Dedifferentiated amniotic fluid mesenchymal stem cell (primary cell): ENCODE results near the gene PLA2R1.

Source experiments
- DNase-seq: peaks from one replicate; pipeline ENCODE4 v3.0.0-alpha.2; 2016; ENCODE audit errors: extremely low spot score

PLA2R1 gene

DNA sequence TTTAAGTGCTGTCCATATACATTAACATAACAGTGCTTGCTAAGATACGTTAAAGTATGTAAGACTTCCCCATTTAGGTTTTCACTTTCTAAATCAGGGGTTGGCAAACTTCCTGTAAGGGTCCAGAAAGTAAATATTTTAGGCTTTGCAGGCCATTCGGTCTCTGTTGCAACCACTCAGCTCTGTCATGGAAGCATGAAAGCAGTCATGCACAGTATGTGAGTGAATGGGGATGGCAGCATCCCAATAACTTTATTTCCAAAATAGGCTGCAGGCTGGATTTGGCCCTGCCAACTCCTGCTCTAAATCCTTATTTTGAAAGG lies 128.7 kb downstream of the PLA2R1 start:
- no peak for DNase-seq

DNA sequence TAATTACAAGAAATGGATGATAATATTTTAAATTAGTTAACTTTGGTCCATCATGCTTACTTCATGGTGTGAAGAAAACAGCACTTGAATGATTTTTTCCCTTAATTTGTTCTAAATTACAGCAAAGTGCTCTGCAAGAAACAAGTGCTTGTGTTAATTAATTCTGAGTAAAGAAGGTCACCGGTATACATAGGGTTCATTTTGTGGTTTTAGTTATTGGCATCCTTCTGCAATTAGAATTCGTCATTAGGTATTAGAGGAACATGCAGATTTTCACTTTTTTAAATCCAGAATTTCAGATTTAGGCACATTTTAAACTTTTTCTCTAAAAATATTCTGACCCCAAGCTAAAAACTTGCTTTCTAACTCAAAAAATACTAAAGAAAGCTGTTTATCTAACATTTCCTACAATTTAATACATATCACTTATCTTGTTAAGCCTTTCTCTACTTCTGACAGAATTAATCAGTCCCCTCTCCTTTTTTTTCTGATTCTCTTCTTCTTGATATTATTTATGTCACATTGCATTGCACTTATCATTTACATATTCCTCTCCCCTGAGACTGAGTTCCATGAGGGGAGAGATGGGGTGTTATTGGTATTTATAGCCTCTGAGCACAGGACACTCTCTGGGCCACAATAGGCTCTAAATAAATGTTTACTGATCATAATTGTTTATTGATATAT lies 129.2 kb downstream of the PLA2R1 start:
- DNase-seq = no peak

DNA sequence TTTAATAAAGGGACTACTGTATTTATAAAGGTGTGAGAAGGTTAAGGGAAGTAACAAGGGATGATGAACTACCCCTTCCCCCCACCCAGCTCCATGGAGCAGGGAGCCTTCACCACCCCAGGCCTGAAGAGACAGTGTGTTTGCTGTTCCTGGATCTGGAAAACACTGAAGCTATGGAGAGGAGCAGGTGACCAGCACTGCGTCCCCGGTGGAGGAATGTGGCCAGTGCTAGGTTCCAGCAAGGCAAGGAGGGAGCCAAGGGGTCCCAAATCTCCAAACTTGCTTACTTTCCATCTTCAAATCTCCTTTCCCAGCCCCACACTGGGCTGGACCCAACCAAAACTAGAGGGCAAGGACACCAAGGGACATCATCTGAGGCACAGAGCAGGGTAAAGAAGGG lies 135.7 kb downstream of the PLA2R1 start:
- no peak for DNase-seq

DNA sequence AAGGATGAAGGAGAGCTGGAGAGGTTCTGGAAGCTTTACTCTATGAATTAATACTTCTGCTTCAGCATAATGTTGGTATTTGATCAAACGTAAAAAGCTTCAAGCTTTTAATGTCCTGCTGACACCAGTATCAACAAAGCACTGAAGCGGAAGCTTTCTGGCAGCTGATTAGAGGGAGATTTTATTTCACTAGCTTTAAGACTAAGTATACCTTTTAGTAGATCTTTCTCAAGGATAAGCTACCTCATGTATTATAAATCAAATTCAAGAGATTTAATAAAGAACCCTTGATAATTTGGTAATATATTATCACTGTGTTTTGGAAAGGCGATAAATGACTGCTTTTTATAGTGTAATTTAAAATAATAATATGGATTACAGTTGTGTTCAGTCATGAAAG lies 136.4 kb downstream of the PLA2R1 start:
- no peak for DNase-seq

DNA sequence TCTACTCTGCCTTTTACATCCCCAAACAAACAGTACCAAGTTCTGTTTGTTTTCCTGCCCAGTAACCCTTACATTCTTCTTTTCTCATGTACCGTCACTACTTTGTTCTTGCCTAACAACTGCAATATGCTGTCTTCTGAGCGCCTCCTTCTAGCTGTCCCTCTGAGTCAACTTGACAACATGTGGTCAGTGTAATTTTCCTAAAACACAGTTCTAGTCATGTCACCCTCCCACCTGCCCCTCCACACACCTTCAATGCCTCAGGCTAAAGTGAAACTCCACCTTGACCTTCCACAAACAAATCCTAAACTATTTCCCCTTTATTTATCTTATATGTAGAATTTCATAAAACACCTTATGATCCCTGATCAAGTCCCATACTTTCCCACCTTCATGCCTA lies 139.9 kb downstream of the PLA2R1 start:
- DNase-seq = no peak

DNA sequence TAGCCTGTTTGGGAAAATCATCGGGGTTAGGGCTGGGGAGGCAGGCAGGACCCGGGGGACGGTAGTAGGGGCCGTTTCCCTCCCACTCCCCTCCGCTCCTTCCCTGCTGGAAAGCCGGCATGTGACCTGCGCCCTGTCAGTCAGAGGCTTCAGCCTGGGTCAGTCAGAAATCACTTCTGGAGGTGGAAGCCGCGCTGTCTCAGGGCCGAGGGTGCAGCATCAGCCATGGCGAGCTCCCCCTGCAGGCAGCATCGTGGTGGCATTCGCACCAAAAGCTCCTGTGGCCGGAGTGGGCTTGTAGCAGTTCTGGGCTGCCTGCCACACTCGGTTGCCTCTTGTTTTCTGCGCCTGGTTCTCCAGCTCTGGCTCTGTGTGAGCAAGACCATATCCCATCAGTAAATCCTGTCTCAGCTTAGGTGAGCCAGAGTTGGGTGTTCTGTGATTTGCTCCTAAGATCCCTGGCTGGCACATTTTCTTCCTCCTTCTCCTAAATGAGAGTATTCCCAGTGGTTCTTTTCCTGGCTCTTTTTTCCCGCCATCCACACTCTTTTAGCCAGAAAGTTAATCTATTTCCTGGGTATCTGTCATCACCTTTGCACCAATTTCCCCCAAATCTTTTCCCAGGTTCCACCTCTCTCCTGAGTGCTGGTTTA lies 140.5 kb downstream of the PLA2R1 start:
- no peak for DNase-seq

DNA sequence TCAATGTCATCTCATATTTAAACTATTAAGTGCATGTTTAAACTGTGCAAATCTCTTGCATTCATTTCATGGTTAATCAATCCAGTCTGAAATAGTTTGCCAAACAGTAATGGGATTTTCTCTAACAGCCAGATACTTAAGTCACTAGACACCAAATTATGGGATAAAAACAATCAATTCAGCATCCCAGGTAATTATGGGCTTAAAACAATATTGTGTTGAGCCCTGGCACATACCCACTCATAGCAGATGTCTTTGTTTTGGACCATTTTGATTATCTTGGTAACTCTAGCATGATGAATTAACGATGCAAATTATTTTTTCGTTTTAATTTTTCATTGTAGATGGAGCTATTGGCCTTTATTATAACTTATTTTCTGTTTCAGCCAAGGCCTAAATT lies 145.9 kb downstream of the PLA2R1 start:
- no peak for DNase-seq

DNA sequence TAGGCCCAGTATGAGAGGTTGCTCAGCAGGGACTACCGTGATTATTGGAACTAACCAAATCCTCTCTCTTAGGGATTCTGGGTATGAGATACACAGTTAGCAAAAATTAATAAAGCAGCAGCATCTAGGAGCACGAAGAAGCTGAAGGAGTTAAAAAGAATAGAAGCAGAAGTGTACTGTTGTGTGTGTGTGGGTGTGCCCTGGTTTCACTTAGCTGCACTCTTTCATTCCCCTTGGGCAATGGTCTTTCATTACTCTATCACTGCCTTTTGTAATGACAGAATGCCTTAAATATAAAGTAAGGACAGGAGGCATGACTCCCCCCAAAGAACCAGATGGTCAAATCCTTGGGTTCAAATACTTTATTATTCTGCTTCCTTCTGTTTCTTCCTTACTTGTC lies 148.5 kb downstream of the PLA2R1 start:
- no peak for DNase-seq

DNA sequence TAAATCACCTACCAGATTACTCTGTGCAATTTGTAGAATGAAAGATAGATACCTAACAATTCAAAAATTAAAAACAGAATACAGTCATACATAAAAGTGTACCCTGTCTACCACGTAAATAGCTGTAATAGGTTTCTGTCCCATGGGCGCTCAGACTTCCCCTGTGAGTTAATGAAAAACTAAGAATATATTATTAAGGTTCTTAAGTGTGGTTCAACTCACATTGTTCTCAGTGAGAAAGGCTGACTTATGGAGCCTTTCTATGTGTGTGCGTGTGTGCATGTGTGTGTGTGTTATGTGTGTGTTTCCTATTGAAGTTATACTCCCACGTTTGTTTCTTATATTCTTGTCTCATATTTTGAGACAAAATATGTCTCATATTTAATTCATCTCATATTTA lies 149.8 kb downstream of the PLA2R1 start:
- DNase-seq = no peak

DNA sequence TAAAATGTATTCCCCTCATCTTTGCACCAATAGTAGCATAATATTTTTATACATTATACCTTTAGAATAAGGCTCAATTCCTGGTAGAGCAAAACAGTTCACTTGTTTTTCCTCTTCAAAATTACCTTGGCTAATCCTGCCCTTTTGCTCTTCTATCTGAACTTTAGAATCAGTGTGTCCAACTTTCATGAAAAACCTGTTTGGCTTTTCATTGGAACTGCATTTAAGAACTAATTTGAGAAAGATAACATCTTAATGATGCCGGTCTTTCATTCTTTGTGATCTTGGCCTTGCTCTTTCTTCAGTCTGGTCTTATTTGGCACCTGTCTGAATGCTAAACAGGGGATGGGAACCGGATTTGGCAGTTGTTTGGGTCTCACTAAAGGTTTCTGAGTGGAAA lies 151.5 kb downstream of the PLA2R1 start:
- no peak for DNase-seq

DNA sequence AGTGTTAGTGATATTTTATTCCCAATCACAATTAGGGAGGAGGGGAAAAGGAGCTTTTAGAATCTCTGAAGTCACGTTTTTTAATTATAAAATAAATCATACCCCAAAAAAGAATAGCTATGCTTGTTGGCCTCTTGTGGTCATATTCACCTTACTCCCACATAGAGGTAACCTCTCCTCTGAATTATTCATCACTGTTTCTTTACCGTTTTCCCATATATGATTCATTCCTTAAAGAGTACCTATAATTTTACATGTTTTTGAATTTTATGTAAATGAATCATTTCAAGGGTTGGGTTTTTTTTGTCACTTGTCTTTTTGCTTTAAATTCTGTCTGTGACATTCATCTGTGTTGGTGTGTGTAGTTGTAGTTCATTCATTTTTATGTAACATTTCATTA lies 153.8 kb downstream of the PLA2R1 start:
- no peak for DNase-seq

DNA sequence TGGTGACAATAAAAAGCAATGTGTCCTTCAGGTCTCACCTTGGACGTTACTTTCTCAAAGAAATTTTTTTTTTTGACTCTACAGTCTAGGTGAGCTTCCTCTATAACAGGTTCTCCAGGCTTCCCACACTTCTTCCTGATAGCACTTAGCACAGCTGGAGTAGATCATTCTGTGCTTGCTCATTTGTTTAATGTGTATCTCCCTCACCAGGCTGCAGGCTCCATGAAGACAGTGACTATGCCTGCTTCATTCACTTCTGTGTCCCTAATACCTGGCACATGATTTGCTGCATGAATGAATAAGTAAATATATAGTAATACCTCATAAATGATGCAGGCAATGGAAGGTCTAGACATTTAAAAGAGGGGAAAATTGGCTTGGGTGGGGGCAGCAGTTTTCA lies 154.5 kb downstream of the PLA2R1 start:
- DNase-seq = no peak

DNA sequence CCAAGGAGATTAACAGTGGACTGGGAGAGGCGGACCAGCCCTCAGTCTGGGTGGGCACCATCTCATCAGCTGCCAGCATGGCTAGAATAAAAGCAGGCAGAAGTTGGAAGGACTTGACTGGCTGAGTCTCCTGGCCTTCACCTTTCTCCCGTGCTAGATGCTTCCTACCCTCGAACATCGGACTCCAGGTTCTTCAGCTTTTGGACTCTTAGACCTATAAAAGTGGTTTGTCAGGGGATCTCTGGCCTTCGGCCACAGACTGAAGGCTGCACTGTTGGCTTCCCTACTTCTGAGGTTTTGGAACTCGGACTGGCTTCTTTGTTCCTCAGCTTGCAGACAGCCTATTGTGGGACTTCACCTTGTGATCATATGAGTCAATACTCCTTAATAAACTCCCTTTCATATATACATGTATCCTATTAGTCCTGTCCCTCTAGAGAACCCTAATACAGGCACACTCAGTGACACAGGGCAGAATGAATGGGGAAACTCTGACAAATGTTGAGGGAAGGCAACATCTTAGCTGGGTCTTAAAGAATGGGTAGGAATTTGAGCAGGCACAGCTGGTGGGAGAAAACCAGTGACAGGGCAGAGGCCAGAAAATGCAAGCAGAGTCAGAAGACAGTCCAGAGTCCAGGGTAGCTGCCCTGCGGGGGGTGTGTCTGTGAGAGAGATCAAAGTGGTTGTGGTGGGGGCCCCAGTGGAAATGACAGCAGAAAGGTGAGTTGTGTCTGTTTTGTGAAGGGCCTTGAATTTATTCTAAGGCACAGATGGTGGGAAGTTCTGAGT lies 156.3 kb downstream of the PLA2R1 start:
- DNase-seq = no peak

DNA sequence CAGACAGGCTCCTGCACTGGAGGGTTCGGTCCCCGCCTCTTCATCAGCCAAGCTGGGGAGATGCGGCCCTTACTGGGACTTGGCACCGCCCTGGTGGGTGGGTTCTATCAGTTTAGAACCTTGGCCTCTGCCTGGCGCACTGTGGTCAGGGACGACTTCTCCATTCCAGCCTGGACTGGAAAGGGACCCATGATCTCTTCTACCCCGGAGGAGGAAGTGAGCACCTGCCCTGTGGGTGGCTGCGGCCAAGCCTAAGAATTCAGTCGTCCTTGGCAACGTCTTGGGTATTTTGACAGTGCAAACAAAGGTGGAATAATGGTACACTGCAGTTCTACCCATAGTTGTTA lies 157.5 kb downstream of the PLA2R1 start:
- DNase-seq = no peak

DNA sequence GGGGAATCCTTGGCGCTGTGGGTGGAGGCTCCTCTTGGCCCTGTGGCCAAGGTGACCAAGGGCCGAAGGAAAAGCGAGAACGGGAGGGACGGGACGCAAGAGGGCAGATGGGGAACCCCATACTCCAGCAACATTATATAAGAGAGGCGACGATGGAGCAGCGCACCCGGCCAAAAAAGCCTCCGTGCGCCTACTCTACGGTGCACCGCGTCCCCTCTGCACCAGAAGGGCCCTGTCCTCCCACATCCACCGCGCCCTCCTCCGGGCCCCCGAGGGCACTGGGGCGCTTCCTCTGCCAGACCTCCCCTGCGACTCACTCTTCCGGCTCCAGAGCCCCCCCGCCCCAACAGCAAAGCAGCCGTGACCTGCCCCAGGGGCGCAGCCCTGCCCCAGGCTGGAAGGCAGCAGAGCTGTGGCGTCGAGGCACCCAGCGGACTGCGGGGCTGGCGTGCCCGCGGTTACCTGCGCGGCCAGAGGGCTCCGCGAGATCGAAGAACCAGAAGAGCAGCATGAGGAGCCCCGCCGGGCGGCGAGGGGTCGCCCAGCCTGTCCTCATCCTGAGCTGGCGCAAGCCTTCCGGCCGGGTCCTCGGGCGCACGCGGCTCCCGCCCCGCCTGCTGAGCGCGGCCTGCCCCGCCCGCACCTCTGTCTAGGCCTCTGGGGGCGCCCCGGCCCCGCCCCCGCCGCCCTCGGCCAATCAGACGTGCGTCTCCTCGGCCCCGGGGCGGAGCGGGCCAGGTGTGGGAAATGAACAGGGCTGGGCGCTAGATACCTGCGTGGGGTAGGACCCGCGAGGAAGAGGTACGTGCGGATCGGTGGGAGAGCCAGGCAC lies 158.1 kb downstream of the PLA2R1 start, which contains the start of gene LY75:
TSS of gene LY75 (minus strand) at position 630 of the 832 bp plus-strand sequence.
- no peak for DNase-seq

DNA sequence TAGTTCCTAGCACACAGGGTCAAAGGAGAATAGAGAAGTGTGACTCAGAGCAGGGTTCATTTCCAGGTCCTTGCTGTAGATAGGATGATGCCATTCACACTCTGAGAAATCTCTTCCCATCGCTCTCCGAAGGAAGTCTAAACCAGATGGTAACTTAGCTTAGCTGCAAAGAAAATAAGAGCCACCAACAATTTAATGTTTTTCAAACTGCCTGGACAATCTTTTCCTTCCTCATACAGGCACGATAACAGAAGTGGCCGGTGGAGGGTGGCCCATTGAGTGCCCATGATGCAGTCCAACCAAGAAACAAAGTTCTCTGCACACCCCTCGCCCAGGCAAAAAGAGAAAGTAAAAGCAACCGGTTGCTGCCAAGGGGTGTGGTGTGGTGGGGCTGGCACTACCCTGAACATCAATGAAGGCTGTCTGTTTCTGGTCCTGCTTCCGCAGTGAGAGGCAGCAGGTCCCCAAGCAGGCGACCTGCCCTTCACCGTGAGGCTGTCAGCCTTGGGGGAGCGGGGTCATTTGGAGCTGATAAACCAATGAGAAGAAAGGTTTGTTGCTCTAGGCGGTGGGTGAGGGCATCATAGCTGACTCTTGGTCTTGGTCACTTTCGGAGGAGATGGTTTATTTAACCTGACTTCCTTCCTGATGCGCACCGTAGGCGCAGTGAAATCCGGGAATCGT lies 158.8 kb downstream of the PLA2R1 start:
- no peak for DNase-seq

DNA sequence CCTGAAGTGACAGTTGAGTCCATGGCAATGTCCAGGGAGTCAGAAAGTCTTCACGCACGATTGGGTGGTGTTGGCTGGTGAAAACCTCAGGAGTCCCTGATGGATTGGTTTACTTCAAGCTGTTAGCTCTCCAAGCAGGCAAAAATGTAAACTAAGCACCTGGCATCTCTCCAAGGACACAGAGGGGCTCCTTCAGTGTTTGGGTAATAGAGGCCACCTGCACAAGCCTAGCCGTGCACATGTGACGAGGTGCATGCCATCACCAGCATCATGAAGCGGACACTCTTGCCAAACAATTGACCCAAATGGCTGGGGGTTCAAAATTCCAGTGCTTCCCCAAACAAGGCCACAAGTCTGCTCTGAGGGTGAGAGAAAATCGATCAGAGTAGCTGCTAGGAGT lies 159.7 kb downstream of the PLA2R1 start:
- DNase-seq = no peak

DNA sequence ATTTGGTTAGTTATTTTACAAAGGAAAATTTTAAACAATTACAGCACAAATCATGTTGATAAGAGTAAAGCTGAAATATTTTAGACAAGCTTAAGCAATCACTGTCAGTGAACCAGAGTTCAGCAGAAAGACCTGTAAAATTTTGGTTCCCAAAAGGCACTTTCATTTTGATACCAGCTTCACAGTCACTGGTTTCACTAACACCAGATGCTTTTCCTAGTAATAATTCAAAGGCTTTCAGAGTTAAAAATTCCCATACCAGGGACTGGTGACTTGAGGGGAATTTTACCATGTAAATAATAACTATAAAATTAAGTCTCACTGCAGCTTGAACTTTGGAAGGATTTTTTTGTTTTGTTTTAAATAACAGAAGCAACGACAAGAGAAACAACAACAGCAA lies 162.1 kb downstream of the PLA2R1 start:
- no peak for DNase-seq

DNA sequence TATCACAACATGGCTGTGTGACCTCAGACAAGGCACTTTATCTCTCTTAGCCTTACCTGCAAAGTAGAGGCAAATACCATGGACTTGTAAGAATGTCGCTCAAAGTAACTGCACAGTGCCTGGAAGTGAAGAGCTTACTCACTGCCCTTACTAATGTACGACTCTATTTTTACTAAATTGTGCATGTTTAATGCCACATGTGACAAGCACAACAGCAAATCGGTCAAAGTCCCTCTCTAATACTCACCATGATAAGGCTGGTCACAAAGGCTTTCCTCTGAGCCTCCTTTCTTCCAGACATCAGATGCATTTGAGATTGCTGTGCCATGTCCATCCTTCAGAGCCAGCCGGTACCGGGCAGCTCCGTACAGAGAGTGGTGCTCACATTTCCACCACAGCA lies 164.0 kb downstream of the PLA2R1 start:
- DNase-seq = no peak

DNA sequence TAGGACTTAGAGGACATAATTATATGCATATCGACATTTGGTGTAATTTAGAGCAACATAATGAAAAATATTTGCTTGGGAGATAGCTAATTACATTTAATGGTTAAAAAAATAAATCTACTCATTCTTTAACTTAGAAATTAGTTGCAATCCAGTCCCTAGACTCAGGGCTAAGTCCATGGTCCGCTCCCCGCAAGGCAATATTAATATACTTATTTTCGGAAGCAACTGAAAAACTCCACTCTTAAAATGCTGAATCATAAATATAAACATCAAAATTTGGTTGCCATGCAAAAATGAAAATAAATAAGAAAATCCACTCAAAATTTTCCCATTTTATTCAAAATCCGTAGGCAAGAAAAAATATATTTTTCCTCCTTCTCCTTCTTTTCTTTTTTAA lies 164.7 kb downstream of the PLA2R1 start:
- no peak for DNase-seq

DNA sequence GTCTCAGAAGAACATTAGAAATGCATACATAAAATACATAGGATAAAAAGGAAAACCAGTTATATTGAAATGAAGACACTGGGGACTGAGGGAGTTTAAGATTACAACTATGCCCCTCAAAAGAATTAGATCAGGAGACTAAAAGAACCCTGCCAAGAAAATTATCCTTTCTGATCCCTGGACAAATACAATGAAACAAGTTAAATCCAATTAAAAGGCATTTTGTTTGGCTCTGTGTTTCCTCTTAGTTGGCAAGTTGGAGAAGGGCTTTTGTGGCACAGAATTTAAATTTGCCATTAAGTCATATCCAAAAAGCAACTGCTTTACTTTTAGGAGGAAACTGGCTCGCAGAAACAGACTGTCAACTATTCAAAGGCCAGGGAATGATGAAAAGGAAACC lies 165.3 kb downstream of the PLA2R1 start:
- DNase-seq = no peak
